ENCODE data around the gene ZSWIM5.
"Not testable (repeated sequence)": the region's sequence is repeated elsewhere in the genome, so short reads cannot be mapped to it uniquely, and the experiment has no call there.

Gene ZSWIM5

GRCh38 chr1:45016090-45016697 is 190.2 kb downstream of the ZSWIM5 start:
- DNase-seq = no peak

GRCh38 chr1:45015683-45016082 is 190.7 kb downstream of the ZSWIM5 start:
- no peak for DNase-seq

DNA sequence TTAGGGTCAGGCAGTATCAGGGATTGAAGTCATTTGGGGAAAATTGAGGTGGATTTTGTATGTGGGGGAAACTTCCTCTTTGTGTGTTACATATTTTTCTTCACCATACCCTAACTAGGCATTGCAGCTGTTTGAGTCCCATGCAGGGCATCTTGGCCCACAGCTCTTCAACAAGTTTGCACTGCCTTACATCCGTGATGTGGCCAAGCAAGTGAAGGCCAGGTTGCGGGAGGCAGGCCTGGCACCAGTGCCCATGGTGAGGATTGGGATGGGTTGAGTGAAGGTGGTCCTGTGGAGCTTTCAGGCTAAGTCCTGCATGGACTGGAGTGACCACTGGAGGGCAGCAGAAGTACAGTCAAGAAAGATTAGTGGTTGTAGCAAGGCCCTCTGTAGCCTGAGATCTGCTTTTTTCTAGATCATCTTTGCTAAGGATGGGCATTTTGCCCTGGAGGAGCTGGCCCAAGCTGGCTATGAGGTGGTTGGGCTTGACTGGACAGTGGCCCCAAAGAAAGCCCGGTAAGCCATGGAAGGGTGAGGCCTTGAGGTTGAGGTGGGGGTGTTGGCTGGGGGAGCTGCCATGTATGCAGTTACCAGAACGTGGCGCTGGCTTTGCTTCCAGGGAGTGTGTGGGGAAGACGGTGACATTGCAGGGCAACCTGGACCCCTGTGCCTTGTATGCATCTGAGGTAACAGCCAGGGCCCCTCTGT is 191.9 kb downstream of the ZSWIM5 start:
- peak; percentile 36 for DNase-seq

DNA sequence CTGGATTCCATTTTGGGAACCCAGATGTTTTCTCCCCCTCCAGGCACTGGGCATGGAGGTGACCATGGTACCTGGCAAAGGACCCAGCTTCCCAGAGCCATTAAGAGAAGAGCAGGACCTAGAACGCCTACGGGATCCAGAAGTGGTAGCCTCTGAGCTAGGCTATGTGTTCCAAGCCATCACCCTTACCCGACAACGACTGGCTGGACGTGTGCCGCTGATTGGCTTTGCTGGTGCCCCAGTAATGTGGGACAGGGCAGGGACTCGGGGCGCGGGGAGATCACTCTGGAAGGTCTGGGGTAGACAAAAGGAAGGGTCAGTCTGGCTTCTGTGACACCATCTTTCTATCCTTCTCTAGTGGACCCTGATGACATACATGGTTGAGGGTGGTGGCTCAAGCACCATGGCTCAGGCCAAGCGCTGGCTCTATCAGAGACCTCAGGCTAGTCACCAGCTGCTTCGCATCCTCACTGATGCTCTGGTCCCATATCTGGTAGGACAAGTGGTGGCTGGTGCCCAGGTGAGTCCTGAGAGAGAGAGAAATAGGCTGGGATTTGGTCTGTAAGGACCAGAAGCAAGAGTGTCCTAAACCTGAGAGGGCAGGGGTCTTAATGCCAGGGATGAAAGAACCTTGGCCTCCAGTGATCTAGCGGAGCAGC is 192.7 kb downstream of the ZSWIM5 start:
- no peak for DNase-seq

- DNase-seq = peak; percentile 4
Observed at GRCh38 chr1:45012639-45013278, 193.6 kb downstream of the ZSWIM5 start.

DNA sequence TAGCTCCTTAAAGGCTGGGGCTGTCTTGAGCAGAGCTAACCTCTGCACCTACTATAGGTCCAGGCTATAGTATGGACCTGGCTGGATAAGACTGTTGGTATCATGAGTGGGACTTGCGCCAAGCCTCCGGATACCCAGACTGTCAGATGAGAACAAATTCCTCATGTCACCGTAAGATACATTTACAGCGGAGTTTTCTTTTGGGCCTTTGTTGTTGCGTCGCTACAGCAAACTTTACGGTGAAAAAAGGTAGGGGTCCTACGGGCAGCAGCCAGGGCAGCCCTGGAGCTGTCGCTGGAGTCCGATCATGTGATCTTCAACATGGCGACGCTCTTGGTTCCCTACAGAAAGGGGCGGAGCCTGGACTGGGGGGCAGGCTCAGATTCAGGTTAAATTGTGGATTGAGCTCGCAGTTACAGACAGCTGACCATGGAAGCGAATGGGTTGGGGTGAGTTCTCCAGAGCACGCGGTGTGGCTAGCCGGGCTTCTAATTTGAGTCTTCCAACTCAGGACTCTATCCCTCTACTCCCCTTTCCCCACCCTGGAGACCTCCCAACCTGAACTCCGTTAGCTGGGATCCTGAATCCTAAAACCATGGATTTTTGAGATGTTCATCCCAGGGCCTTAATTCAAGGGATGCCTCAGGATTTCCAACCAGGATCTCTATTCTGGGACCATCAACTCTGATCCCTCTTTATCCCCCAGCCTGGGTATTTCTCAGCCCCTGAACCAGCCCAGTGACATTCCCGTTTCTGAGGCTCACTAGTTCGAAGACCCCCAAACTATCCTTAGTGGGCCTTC is 194.4 kb downstream of the ZSWIM5 start, which contains the start of gene UROD:
UROD (plus strand) TSS at position 418 of the 802 bp plus-strand sequence; CDS start at position 430, 12 bp downstream.
- peak; percentile 95 for DNase-seq

GRCh38 chr1:45010855-45011811 is 195.3 kb downstream of the ZSWIM5 start, which contains the start of gene HECTD3:
TSS of gene HECTD3 (minus strand) at chr1:45011324. CDS start at chr1:45011257, 67 bp downstream.
- DNase-seq = peak; percentile 67

GRCh38 chr1:45009956-45010854 is 196.2 kb downstream of the ZSWIM5 start:
- DNase-seq = no peak

DNA sequence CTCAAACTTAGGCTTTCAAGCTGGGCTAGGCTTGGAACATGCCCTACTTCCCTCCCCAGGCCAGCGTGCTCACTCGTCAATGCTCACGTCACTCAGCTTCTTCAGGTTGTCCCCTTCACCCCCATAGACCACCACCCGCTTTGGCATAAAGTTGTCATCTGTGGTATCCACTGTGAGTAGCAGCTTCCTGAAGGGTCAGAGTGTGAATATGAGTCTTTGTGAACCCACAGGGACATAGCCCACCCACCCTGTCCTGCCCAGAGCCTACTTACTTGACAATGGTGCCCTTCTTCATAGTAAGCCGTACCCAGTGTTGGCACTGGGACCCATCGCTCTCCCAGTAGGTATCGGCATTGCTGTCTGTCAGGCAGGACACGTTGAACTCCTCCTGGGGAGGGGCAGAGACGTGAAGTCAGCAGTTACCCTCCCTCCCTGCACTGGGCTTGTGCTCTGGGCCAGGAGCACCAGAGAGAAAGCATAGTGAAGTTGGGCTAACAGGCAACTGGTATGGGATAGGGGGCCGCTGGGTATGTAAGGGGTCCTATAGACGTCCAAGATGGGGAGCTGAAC is 197.0 kb downstream of the ZSWIM5 start:
- no peak for DNase-seq

DNA sequence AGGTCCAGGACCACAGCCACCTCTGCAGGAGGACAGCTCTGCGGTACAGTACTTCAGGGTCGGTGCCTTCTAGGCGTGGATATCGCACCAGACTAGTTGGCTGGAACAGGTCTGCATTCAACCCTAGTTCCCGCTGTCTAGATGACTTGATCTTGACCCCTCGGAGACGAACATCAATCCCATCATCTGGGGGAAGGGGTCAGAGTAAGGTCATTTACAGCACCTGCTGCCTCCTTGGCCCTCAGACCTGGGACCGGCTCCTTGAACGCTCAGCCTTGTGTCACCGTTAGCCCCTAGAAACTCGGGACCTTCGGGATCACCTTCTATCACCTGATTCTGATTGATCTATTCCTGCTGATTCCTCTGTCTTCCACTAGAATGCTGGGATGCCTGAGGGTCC is 197.9 kb downstream of the ZSWIM5 start:
- no peak for DNase-seq

- DNase-seq = no peak
Observed at GRCh38 chr1:45008076-45008475, 198.3 kb downstream of the ZSWIM5 start.

DNA sequence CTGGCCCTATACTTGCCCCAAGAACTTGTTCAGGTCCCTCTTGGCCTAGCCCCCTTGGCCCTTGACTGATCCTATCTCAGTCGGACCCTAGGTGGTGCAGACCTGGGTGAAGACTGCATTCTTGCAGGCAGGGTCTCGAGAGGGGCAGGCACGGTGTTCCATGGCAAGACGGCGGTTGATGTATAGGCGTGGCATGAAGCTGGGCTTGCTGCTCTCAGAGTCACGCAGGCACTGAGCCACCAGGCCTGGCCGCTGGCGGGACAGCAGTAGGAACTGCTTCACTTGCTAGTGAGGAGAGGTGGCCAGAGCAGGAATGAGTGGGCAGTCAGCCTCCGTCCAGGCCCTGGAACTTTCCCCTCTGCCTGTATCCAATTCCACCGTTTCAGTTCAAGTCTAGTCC is 199.1 kb downstream of the ZSWIM5 start:
- DNase-seq = no peak

DNA sequence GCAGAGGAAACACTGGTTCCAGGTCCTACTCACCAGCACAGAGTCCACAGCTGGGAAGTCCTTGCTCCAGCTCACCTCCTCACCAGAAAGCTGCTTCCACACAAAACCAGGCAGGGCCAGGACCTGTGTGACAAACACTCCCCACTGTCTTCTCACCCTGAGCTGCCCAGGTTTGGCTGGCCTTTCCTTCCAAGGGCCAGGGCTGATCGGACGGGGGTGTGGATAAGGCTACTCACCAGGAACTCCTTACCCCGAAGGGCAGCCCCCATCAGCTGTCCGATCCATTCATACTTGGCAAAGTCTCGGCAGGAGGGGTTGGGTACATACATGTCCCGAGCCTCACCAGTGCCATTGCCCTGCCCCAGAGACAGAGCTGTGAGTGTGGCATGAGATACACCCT is 200.6 kb downstream of the ZSWIM5 start:
- DNase-seq = no peak

DNA sequence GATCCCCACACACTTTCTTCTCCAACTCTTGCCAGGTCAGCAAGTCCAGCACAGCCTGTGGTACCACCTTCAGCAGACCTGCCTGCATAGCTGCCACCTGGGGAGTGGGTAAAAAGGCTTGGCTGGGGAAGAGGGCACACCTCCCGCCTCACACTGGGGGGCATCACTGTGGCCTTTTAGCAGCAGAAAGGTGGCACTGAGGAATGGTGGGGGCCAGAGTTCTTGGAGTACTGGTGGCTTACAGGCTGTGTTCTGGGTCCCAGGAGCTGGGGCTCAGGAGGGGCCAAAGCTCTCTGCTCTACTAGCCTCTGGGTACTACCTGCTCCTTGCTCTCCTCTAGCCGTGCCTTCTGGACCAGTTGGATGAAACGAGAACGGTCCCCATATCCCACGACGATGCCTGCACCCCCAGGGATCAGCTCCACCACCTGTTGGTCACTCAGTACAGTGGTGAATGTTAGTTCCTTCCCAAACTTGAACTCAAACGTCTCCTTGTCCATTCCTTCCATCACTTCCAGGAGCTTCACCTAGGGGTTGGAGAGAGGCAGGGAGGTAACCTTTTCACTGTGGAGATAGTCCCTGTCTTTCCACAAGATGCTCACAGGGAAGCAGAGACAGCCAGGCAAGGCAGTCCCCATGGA is 202.0 kb downstream of the ZSWIM5 start:
- no peak for DNase-seq

- no peak for DNase-seq
Observed at GRCh38 chr1:45003741-45004140, 202.7 kb downstream of the ZSWIM5 start.

DNA sequence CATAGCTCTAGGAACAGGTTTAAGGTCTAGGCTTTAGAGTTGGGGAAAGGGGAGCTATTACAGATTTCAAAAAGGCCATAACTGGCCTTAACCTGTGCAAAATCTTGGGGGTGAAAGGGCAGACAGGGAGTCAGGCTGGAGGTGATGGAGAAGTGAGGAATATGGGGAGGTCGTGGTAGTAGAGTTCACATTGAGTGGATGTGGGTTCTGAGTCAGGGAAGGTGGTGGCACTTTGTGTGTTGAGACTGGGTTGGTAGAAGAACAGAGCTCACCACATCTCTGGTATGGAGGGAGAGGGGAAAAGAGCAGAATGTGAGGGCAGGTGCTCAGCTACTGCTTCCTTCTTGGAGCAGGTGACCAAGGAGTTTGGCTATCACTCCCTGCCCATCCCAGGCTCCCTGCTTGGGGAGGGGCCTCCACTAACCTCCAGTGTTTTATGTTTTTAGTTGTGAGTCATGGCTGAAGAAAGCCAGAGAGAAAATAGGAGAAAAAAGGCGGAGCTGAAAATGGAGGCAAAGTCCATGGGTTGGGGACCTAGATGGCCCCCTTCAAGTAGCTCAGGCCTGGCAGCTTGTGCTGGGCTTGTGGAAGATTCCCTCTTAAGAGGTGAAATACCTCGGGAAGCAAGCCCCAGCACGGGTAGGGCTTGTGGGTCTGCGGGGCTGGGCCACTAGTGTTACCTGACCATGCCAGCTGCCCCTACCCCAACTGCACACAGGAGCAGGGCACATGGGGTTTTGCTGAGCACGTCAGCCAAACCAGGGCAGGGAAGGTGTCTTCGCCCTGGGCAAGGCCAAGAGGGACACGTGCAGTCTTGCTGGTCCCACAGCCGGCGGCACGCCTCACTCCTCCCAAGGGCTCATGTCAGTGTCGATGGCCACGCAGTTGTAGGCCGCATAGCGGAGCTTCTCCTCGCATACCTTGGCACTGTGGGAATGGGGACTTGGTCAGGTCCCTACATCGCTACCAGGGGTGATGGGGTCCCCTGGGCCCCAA is 203.5 kb downstream of the ZSWIM5 start:
- no peak for DNase-seq

DNA sequence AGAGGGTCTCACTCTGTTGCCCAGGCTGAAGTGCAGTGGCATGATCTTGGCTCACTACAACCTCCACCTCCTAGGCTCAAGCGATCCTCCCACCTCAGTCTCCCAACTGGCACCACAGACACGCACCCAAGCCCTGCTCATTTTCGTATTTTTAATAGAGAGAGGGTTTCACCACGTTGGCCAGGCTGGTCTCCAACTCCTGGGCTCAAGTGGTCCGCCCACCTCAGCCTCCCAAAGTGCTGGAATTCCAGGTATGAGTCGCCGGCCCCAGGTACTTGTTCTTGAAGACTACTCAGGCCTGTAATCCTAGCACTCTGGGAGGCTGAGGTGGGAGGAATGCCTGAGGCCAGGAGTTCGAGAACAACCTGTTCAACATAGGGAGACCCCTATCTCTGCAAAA is 204.8 kb downstream of the ZSWIM5 start:
- DNase-seq = not testable (repeated sequence)

DNA sequence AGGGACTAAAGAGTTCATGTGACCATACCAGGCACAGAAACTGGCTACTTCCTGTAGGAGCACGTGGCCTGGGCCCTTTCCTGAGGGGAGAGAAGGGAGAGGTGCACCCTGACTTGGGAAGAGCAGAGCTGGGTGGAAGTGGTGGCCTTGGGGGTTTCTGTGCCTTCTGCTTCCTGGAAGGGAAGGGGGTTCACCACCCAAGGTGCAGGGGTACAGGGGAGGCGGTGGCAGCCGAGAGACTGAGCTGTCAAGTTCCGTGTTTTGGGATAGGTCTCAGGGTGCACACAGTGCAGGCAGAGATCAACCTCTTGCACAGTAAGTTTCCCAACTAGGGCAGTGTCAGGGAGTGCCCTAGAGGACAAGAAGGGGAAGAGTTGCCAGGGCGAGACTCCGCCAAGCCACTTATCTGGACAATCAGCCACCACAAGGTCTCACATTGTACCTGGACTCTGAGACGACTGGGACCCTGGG is 205.4 kb downstream of the ZSWIM5 start:
- DNase-seq = no peak

All from NCI-H446 treated with DMSO at 0.1 percent for 48 hours (cell line).